ENCODE results near the gene SPINK1. TPM values are rescaled to one million over a fixed set of nuclear protein-coding genes. Genes with fewer than 3 reads are reported as not detected.
"Not testable (repeated sequence)": the region's sequence is repeated elsewhere in the genome, so short reads cannot be mapped to it uniquely, and the experiment has no call there.

The SPINK1 gene
- total RNA-seq, 4 donors from 2014 or later = 1.2 to 52.2 (median 1.5) TPM; not detected in 1

- 91% methylated on average over 3 of the region's 3 CpGs for WGBS, 2 donors
- TF ChIP-seq CTCF (IDR thresholded peaks at IDR 0.05) (no peak), POLR2A (IDR thresholded peaks at IDR 0.05) (no peak)
- H3K4me3 ChIP-seq (ENCODE audit: low read depth, poor library complexity, severe bottlenecking) = no peak overlapping the region
- intact Hi-C loops (cut with DNase I; ENCODE audit: low total_unique reads) = loop anchor here (10.0 kb wide), 1 partner anchor 212 kb away; no protein-coding TSS in a partner anchor
- no peak for DNase-seq (ENCODE audit: low spot score in 2 of 2)
Observed at GRCh38 chr5:147836439-147836838, 5.0 kb upstream of the SPINK1 start.

DNA sequence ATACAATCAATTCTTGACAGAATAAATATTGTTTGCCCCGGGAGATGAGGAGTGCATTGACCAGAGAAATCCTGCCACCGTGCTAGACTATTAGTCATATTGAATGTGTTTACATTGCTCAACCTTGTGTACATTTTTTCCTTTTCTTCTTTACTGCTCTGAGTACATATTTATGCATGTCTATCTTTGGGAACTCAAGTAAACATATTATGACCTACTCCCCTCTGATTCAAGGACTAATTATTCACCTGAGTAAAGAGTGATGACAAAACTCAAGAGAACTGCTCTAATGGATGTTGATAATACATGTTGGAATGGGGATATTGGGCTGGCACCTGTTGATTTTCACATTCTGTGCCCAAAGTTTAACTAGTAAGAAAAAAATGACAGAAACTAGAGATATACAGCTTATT is 3.9 kb upstream of the SPINK1 start:
- 76 to 88% methylated on average over 2 of the region's 2 CpGs for WGBS, 2 donors
- peak in 1 of 3 donors; percentile 100 for TF ChIP-seq CTCF (IDR thresholded peaks at IDR 0.05)
- no peak for TF ChIP-seq POLR2A (IDR thresholded peaks at IDR 0.05)
- H3K4me3 ChIP-seq (ENCODE audit: low read depth, poor library complexity, severe bottlenecking) = no peak overlapping the region
- no peak for DNase-seq (ENCODE audit: low spot score in 2 of 2)
- intact Hi-C loops (cut with DNase I; ENCODE audit: low total_unique reads) = loop anchor here (10.0 kb wide), 1 partner anchor 211 kb away; no protein-coding TSS in a partner anchor

- WGBS, 2 donors = 42 to 68% methylated on average over 1 of the region's 1 CpG
- intact Hi-C loops (cut with DNase I; ENCODE audit: low total_unique reads) = loop anchor here (10.0 kb wide), 1 partner anchor 208 kb away; no protein-coding TSS in a partner anchor
- no peak overlapping the region for H3K4me3 ChIP-seq (ENCODE audit: low read depth, poor library complexity, severe bottlenecking)
Observed at GRCh38 chr5:147832541-147832940, 1.1 kb upstream of the SPINK1 start.

DNA sequence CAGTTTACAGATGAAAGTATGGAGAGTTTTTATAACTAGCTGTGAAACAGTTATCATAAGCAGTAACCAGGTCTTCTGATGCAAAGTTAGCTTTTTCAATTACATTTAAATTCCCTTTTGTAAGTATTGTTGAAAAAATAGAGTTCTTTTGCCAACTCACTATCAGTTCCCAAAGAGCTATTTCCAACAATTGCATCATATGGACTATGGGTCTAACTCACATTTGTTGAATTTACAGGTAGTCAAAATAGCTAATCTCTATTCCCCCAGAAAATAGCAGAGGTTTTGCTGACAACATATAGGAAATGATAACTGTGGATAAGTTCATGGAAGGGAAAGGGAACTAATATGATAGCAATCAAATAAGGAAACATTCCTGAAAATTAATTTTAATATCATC is 1.4 kb downstream of the SPINK1 start:
- intact Hi-C loops (cut with DNase I; ENCODE audit: low total_unique reads) = loop anchor here (10.0 kb wide), 1 partner anchor 205 kb away; no protein-coding TSS in a partner anchor
- H3K4me3 ChIP-seq (ENCODE audit: low read depth, poor library complexity, severe bottlenecking) = no peak overlapping the region
- no peak for TF ChIP-seq CTCF (IDR thresholded peaks at IDR 0.05)
- TF ChIP-seq POLR2A (IDR thresholded peaks at IDR 0.05) = no peak
- no peak for DNase-seq (ENCODE audit: low spot score in 2 of 2)

More at GRCh38 chr5:147832541-147832940, 1.1 kb upstream of the SPINK1 start:
- TF ChIP-seq CTCF (IDR thresholded peaks at IDR 0.05) (no peak), POLR2A (IDR thresholded peaks at IDR 0.05) (no peak)
- DNase-seq (ENCODE audit: low spot score in 2 of 2) = no peak

DNA sequence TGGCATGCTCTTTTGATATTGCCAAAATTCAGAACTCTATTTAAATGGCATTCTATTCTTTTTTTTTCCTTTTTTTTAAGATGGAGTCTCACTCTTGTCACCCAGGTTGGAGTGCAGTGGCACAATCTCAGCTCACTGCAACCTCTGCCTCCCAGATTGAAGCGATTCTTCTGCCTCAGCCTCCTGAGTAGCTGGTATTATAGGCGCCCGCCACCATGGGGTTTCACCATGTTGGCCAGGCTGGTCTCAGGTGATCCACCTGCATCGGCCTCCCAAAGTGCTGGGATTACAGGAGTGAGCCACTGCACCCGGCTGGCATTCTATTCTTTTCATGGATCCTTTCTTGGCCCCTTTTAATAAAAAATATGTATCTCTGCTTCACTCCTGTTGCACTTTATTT is 4.5 kb downstream of the SPINK1 start:
- not testable (repeated sequence) for H3K4me3 ChIP-seq (ENCODE audit: low read depth, poor library complexity, severe bottlenecking); DNase-seq (ENCODE audit: low spot score in 2 of 2)
- 85 to 93% methylated on average over 5 of the region's 5 CpGs for WGBS, 2 donors

DNA sequence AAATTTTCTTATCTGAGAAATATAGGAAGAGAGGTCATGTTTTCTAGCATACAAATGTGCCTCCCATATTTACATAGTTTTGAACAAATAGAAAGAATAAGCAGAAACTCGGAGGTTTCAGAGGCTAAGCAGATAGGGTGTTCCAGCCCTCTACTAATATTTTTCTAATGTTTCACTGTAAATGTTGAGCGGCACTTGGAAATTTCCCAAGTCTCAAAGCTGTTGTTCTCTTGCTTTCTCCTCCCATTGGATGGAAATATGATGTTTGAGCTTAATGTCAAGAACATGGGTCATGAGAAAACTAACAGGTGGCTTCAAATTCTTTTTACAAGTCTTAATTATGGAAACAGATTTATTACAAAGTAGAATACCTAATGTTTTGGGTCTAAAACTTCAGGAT is 5.1 kb downstream of the SPINK1 start:
- intact Hi-C loops (cut with DNase I; ENCODE audit: low total_unique reads) = no loop called here
- no peak for DNase-seq (ENCODE audit: low spot score in 2 of 2)
- TF ChIP-seq POLR2A (IDR thresholded peaks at IDR 0.05) (no peak), CTCF (IDR thresholded peaks at IDR 0.05) (no peak)
- H3K4me3 ChIP-seq (ENCODE audit: low read depth, poor library complexity, severe bottlenecking) = no peak overlapping the region
- 65 to 81% methylated on average over 2 of the region's 2 CpGs for WGBS, 2 donors

More for the DNA sequence above, 4.5 kb downstream of the SPINK1 start:
- intact Hi-C loops (cut with DNase I; ENCODE audit: low total_unique reads) = not testable (repeated sequence)

All from lower leg skin (tissue), 4 donors.